Gastrocnemius medialis (tissue), 4 donors: ENCODE data around the gene ARSB. TPM values are rescaled to one million over a fixed set of nuclear protein-coding genes. Genes with fewer than 3 reads are reported as not detected.

Experiments used
- ATAC-seq, 2 donors: fragments of 150-250 bp; one replicate each; pipeline ENCODE4 v1.9.1; 2016
- DNase-seq, 2 donors: peaks; one replicate each; pipeline ENCODE4 v3.0.0-alpha.2; 2019
- H3K27ac ChIP-seq, 4 donors: fragments of 200-600 bp; sonication (generic); 1 replicate in 1 of 4; 2 replicates in 3 of 4; pipeline ENCODE4 v1.5.1; 2016 to 2018; ENCODE audit warnings: mild to moderate bottlenecking in 2 of 4, moderate library complexity in 1 of 4
- H3K27me3 ChIP-seq, 3 donors: fragments of 200-600 bp; sonication (generic) in 2 of 3; 1 replicate in 1 of 3; 2 replicates in 2 of 3; pipeline versions ENCODE4 v1.5.1 to v1.6.0; 2016 to 2019; ENCODE audit warnings: mild to moderate bottlenecking in 1 of 3, moderate library complexity in 1 of 3
- H3K36me3 ChIP-seq, 2 donors: fragments of 200-600 bp; sonication (generic) in 1 of 2; one replicate each; pipeline ENCODE4 v1.5.1; 2017 to 2018
- H3K4me1 ChIP-seq, 2 donors: fragments of 200-600 bp; sonication (generic) in 1 of 2; one replicate each; pipeline ENCODE4 v1.5.1; 2016 to 2017; ENCODE audit warnings: mild to moderate bottlenecking in 2 of 2
- H3K4me3 ChIP-seq, 4 donors: fragments of 200-600 bp; sonication (generic) in 3 of 4; 1 replicate in 1 of 4; 2 replicates in 3 of 4; pipeline ENCODE4 v1.5.1; 2016 to 2019; ENCODE audit warnings: mild to moderate bottlenecking in 2 of 4
- H3K9me3 ChIP-seq, 3 donors: fragments of 200-600 bp; sonication (generic) in 2 of 3; 1 replicate in 1 of 3; 2 replicates in 2 of 3; pipeline ENCODE4 v1.5.1; 2016 to 2019
- CTCF ChIP-seq, 5 experiments: fragments of 450-650 bp in 3 of 5; fragments of 200-600 bp in 2 of 5; sonication (generic) in 2 of 5; IDR thresholded peaks in 4 of 5; conservative IDR thresholded peaks in 1 of 5; 1 replicate in 4 of 5; 2 replicates in 1 of 5; pipeline ENCODE4 v1.5.1; 2016 to 2019; ENCODE audit warnings: antibody characterized with exemption in 5 of 5, mild to moderate bottlenecking in 3 of 5, moderate library complexity in 3 of 5
- POLR2A ChIP-seq, 2 donors: fragments of 450-650 bp; IDR thresholded peaks; one replicate each; pipeline ENCODE4 v1.6.1; 2017; ENCODE audit warnings: antibody characterized with exemption in 2 of 2, mild to moderate bottlenecking in 2 of 2, moderate library complexity in 2 of 2
- in situ Hi-C, 4 donors: fragments of 200-750 bp; cut with MboI; loops; one replicate each; pipeline versions ENCODE4 v1.15.0 to v1.8.0; 2017; ENCODE audit warnings: low sequenced_read_pairs in 4 of 4
- intact Hi-C: fragments of 100-400 bp; cut with DNase I; formaldehyde crosslinking; loops from one replicate; pipeline ENCODE4 v1.15.1; 2023; ENCODE audit warnings: low total_unique reads
- total RNA-seq, 4 donors: library from RNA; depleted of rRNA; stranded (reverse); fragments of >200 nt; gene quantifications; one replicate each; pipeline versions ENCODE4 v1.1.0 to v1.2.3, GENCODE V29; 2016

ARSB gene
- total RNA-seq, 4 donors from 2014 or later: 3.2 to 8.3 (median 5.1) TPM

- DNase-seq: no peak
- H3K27ac ChIP-seq: no peak overlapping the region
- H3K4me3 ChIP-seq: no peak overlapping the region
- H3K27me3 ChIP-seq: no peaks in the 10 kb centered on the region
- H3K9me3 ChIP-seq: no peaks in the 10 kb centered on the region
- no peaks in the 10 kb centered on the region for H3K4me1 ChIP-seq
- in situ Hi-C loops (no loop called here), intact Hi-C loops (no loop called here)
- H3K36me3 ChIP-seq: no peaks in the 10 kb centered on the region
- no peak for ATAC-seq
- TF ChIP-seq POLR2A (IDR thresholded peaks at IDR 0.05) (no peak), CTCF (IDR thresholded peaks at IDR 0.05 in 4 of 5, conservative IDR thresholded peaks at IDR 0.05 in 1 of 5) (no peak)
Measured at GRCh38 chr5:78754655-78755054, 230.5 kb downstream of the ARSB start.

GRCh38 chr5:78753093-78753531 is 232.0 kb downstream of the ARSB start:
- Histone ChIP-seq H3K36me3 (no peaks in the 10 kb centered on the region), H3K9me3 (no peaks in the 10 kb centered on the region), H3K4me3 (no peak overlapping the region), H3K27me3 (no peaks in the 10 kb centered on the region), H3K4me1 (no peaks in the 10 kb centered on the region), H3K27ac (no peak overlapping the region)
- no peak for DNase-seq
- intact Hi-C loops (no loop called here), in situ Hi-C loops (no loop called here)
- no peak for ATAC-seq
- TF ChIP-seq POLR2A (IDR thresholded peaks at IDR 0.05): no peak
- no peak for TF ChIP-seq CTCF (IDR thresholded peaks at IDR 0.05 in 4 of 5, conservative IDR thresholded peaks at IDR 0.05 in 1 of 5)

- Histone ChIP-seq H3K27me3 (no peaks in the 10 kb centered on the region), H3K27ac (no peak overlapping the region), H3K36me3 (no peaks in the 10 kb centered on the region), H3K9me3 (no peaks in the 10 kb centered on the region), H3K4me3 (no peak overlapping the region), H3K4me1 (no peaks in the 10 kb centered on the region)
- in situ Hi-C loops (no loop called here), intact Hi-C loops (no loop called here)
- DNase-seq (no peak), ATAC-seq (no peak)
- TF ChIP-seq CTCF (IDR thresholded peaks at IDR 0.05 in 4 of 5, conservative IDR thresholded peaks at IDR 0.05 in 1 of 5) (no peak), POLR2A (IDR thresholded peaks at IDR 0.05) (no peak)
Measured at GRCh38 chr5:78751872-78752271, 233.2 kb downstream of the ARSB start.

GRCh38 chr5:78750281-78750680 is 234.8 kb downstream of the ARSB start:
- DNase-seq (no peak), ATAC-seq (no peak)
- TF ChIP-seq POLR2A (IDR thresholded peaks at IDR 0.05) (no peak), CTCF (IDR thresholded peaks at IDR 0.05 in 4 of 5, conservative IDR thresholded peaks at IDR 0.05 in 1 of 5) (no peak)
- Histone ChIP-seq H3K27ac (no peak overlapping the region), H3K36me3 (no peaks in the 10 kb centered on the region), H3K9me3 (no peaks in the 10 kb centered on the region), H3K4me1 (no peaks in the 10 kb centered on the region), H3K27me3 (no peaks in the 10 kb centered on the region), H3K4me3 (no peak overlapping the region)
- in situ Hi-C loops (no loop called here), intact Hi-C loops (no loop called here)

GRCh38 chr5:78747705-78748359 is 237.3 kb downstream of the ARSB start:
- no peak for DNase-seq
- Histone ChIP-seq H3K27me3 (no peaks in the 10 kb centered on the region), H3K36me3 (no peaks in the 10 kb centered on the region), H3K27ac (no peak overlapping the region), H3K9me3 (no peaks in the 10 kb centered on the region), H3K4me3 (no peak overlapping the region), H3K4me1 (no peaks in the 10 kb centered on the region)
- no peak for ATAC-seq
- in situ Hi-C loops (no loop called here), intact Hi-C loops (no loop called here)
- TF ChIP-seq CTCF (IDR thresholded peaks at IDR 0.05 in 4 of 5, conservative IDR thresholded peaks at IDR 0.05 in 1 of 5): no peak
- no peak for TF ChIP-seq POLR2A (IDR thresholded peaks at IDR 0.05)
